HEK293 (cell line): ENCODE data around the gene TECPR2.

Source experiments
- CTCF ChIP-seq: fragments of 450-650 bp; formaldehyde crosslinking; IDR thresholded peaks from 2 replicates; pipeline ENCODE4 v1.5.1; 2016; ENCODE audit warnings: missing biosample characterization, missing genetic modification characterization
- GLI2 ChIP-seq: fragments of 450-650 bp; formaldehyde crosslinking; IDR thresholded peaks from 2 replicates; pipeline ENCODE4; 2017; ENCODE audit warnings: missing biosample characterization, missing genetic modification characterization, low read depth, borderline replicate concordance
- WT1 ChIP-seq: fragments of 450-650 bp; formaldehyde crosslinking; IDR thresholded peaks from 2 replicates; pipeline ENCODE4 v1.5.1; 2016; ENCODE audit warnings: missing biosample characterization, missing genetic modification characterization
- ZFP37 ChIP-seq: fragments of 450-650 bp; formaldehyde crosslinking; IDR thresholded peaks from 2 replicates; pipeline ENCODE4 v1.5.1; 2016; ENCODE audit warnings: missing biosample characterization, missing genetic modification characterization
- ZNF157 ChIP-seq: fragments of 450-650 bp; formaldehyde crosslinking; IDR thresholded peaks from 2 replicates; pipeline ENCODE4 v1.5.1; 2016; ENCODE audit warnings: missing biosample characterization, missing genetic modification characterization
- ZNF24 ChIP-seq: fragments of 450-650 bp; formaldehyde crosslinking; IDR thresholded peaks from 2 replicates; pipeline ENCODE4 v1.5.1; 2016; ENCODE audit warnings: missing biosample characterization, missing genetic modification characterization
- ZNF558 ChIP-seq: fragments of 450-650 bp; formaldehyde crosslinking; IDR thresholded peaks from 2 replicates; pipeline ENCODE4 v1.5.1; 2016; ENCODE audit warnings: missing biosample characterization, missing genetic modification characterization
- ZNF571 ChIP-seq: fragments of 450-650 bp; formaldehyde crosslinking; IDR thresholded peaks from 2 replicates; pipeline ENCODE4 v1.5.0; 2017; ENCODE audit warnings: missing biosample characterization, missing genetic modification characterization
- ZNF629 ChIP-seq: fragments of 450-650 bp; formaldehyde crosslinking; IDR thresholded peaks from 2 replicates; pipeline ENCODE4 v1.5.1; 2017; ENCODE audit warnings: missing biosample characterization, missing genetic modification characterization
- ZNF747 ChIP-seq: fragments of 450-650 bp; formaldehyde crosslinking; IDR thresholded peaks from 2 replicates; pipeline ENCODE4 v1.5.1; 2016; ENCODE audit warnings: missing biosample characterization, missing genetic modification characterization
- ZNF76 ChIP-seq: fragments of 450-650 bp; formaldehyde crosslinking; IDR thresholded peaks from 2 replicates; pipeline ENCODE4; 2016; ENCODE audit warnings: low read depth, missing biosample characterization, missing genetic modification characterization, borderline replicate concordance
- ZSCAN5A ChIP-seq: fragments of 450-650 bp; formaldehyde crosslinking; IDR thresholded peaks from 2 replicates; pipeline ENCODE4 v1.5.1; 2016; ENCODE audit warnings: missing biosample characterization, missing genetic modification characterization
- TF ChIP-seq, protein P1 (sequence below): fragments of 450-650 bp; formaldehyde crosslinking; optimal IDR thresholded peaks from 2 replicates; pipeline ENCODE3; 2016; ENCODE audit warnings: missing biosample characterization, mild to moderate bottlenecking, missing genetic modification characterization

- no peak for TF ChIP-seq ZNF747 (tag by site-specific recombination)
- TF ChIP-seq, protein P1, sequence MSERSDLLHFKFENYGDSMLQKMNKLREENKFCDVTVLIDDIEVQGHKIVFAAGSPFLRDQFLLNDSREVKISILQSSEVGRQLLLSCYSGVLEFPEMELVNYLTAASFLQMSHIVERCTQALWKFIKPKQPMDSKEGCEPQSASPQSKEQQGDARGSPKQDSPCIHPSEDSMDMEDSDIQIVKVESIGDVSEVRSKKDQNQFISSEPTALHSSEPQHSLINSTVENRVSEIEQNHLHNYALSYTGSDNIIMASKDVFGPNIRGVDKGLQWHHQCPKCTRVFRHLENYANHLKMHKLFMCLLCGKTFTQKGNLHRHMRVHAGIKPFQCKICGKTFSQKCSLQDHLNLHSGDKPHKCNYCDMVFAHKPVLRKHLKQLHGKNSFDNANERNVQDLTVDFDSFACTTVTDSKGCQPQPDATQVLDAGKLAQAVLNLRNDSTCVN, result no peak
- TF ChIP-seq ZFP37, result no peak
- TF ChIP-seq CTCF, result no peak
- no peak for TF ChIP-seq ZNF157 (tag by site-specific recombination)
- TF ChIP-seq ZNF24 (tag by site-specific recombination), result no peak
- no peak for TF ChIP-seq ZNF571 (tag by site-specific recombination)
- TF ChIP-seq ZSCAN5A, result no peak
- TF ChIP-seq WT1, result no peak
- TF ChIP-seq GLI2 (tag by site-specific recombination), result no peak
- no peak for TF ChIP-seq ZNF76
- TF ChIP-seq ZNF629 (tag by site-specific recombination), result no peak
- TF ChIP-seq ZNF558 (tag by site-specific recombination), result no peak
These were observed 182.9 kb downstream of the TECPR2 start for GRCh38 chr14:102545461-102546265.
